Memory B cell (primary cell): ENCODE results near the gene NGF.
"Not testable (repeated sequence)": the region's sequence is repeated elsewhere in the genome, so short reads cannot be mapped to it uniquely, and the experiment has no call there.

Experiments
- ATAC-seq: fragments of 150-1000 bp; cut with Tn5 transposase; 2 replicates; pipeline ENCODE4 v1.10.0; 2021; ENCODE audit warnings: low read depth, mild to moderate bottlenecking, moderate library complexity
- DNase-seq, 2 donors: peaks; one replicate each; pipeline ENCODE4 v3.0.0; 2022; ENCODE audit warnings: low spot score in 2 of 2
- H3K27ac Mint-ChIP-seq: one replicate; pipeline ENCODE4 v1.8.0; 2022; ENCODE audit warnings: mild to moderate bottlenecking, moderate library complexity, mixed read lengths
- H3K27me3 Mint-ChIP-seq: one replicate; pipeline ENCODE4 v1.8.0; 2022; ENCODE audit warnings: mixed read lengths
- H3K36me3 Mint-ChIP-seq: one replicate; pipeline ENCODE4 v1.8.0; 2022; ENCODE audit warnings: mild to moderate bottlenecking, mixed read lengths
- H3K4me1 Mint-ChIP-seq: one replicate; pipeline ENCODE4 v1.8.0; 2022; ENCODE audit warnings: mixed read lengths
- H3K4me3 Mint-ChIP-seq: one replicate; pipeline ENCODE4 v1.8.0; 2022; ENCODE audit warnings: mild to moderate bottlenecking, moderate library complexity, mixed read lengths
- H3K9me3 Mint-ChIP-seq: one replicate; pipeline ENCODE4 v1.8.0; 2022; ENCODE audit warnings: mixed read lengths

Gene NGF

GRCh38 chr1:115337633-115338456, at the start of gene NGF:
Gene NGF, minus strand, starts transcription at chr1:115338249. Its CDS starts 51,454 bp downstream, at chr1:115286795.
- ATAC-seq, result no peak
- no peaks in the 10 kb centered on the region for H3K4me1 Mint-ChIP-seq
- no peak within 1 kb of the TSS for H3K4me3 Mint-ChIP-seq
- no peaks in the 10 kb centered on the region for H3K9me3 Mint-ChIP-seq
- DNase-seq, result no peak
- H3K36me3 Mint-ChIP-seq, result no peaks in the 10 kb centered on the region
- peaks cover 9% of the 10 kb centered on the region for H3K27me3 Mint-ChIP-seq
- H3K27ac Mint-ChIP-seq, result no peak within 1 kb of the TSS

GRCh38 chr1:115383455-115383854, 45.4 kb upstream of the NGF start:
- H3K27me3 Mint-ChIP-seq, H3K27ac Mint-ChIP-seq, ATAC-seq, H3K36me3 Mint-ChIP-seq, DNase-seq, H3K4me1 Mint-ChIP-seq, H3K4me3 Mint-ChIP-seq: not testable (repeated sequence)
- H3K9me3 Mint-ChIP-seq, result peaks cover 13% of the 10 kb centered on the region

GRCh38 chr1:115379943-115380342, 41.9 kb upstream of the NGF start:
- no peak for DNase-seq
- Mint-ChIP-seq H3K4me3 (no peak overlapping the region), H3K36me3 (no peaks in the 10 kb centered on the region), H3K4me1 (no peaks in the 10 kb centered on the region), H3K27me3 (no peaks in the 10 kb centered on the region), H3K9me3 (peaks cover 3% of the 10 kb centered on the region), H3K27ac (no peak overlapping the region)
- no peak for ATAC-seq

GRCh38 chr1:115377411-115377810, 39.4 kb upstream of the NGF start:
- no peaks in the 10 kb centered on the region for H3K27me3 Mint-ChIP-seq
- H3K9me3 Mint-ChIP-seq, result peaks cover 1% of the 10 kb centered on the region
- no peak overlapping the region for H3K27ac Mint-ChIP-seq
- no peaks in the 10 kb centered on the region for H3K4me1 Mint-ChIP-seq
- DNase-seq (no peak), ATAC-seq (no peak)
- H3K4me3 Mint-ChIP-seq, result no peak overlapping the region
- H3K36me3 Mint-ChIP-seq, result no peaks in the 10 kb centered on the region

GRCh38 chr1:115374598-115374997, 36.5 kb upstream of the NGF start:
- Mint-ChIP-seq H3K36me3 (no peaks in the 10 kb centered on the region), H3K27ac (no peak overlapping the region), H3K4me1 (no peaks in the 10 kb centered on the region), H3K4me3 (no peak overlapping the region), H3K9me3 (no peaks in the 10 kb centered on the region), H3K27me3 (no peaks in the 10 kb centered on the region)
- ATAC-seq (no peak), DNase-seq (no peak)

- ATAC-seq (no peak), DNase-seq (no peak)
- no peaks in the 10 kb centered on the region for H3K36me3 Mint-ChIP-seq
- no peaks in the 10 kb centered on the region for H3K27me3 Mint-ChIP-seq
- H3K4me1 Mint-ChIP-seq, result no peaks in the 10 kb centered on the region
- no peaks in the 10 kb centered on the region for H3K9me3 Mint-ChIP-seq
- no peak overlapping the region for H3K27ac Mint-ChIP-seq
- no peak overlapping the region for H3K4me3 Mint-ChIP-seq
These were observed 35.3 kb upstream of the NGF start for GRCh38 chr1:115373305-115373704.

- DNase-seq, result no peak
- Mint-ChIP-seq H3K9me3 (peaks cover 4% of the 10 kb centered on the region), H3K4me3 (no peak overlapping the region), H3K27me3 (no peaks in the 10 kb centered on the region), H3K36me3 (no peaks in the 10 kb centered on the region), H3K4me1 (no peaks in the 10 kb centered on the region), H3K27ac (no peak overlapping the region)
- ATAC-seq, result no peak
These were observed 27.7 kb upstream of the NGF start for GRCh38 chr1:115365738-115366137.

- Mint-ChIP-seq H3K9me3 (peaks cover 4% of the 10 kb centered on the region), H3K27me3 (no peaks in the 10 kb centered on the region), H3K36me3 (no peaks in the 10 kb centered on the region), H3K27ac (no peak overlapping the region), H3K4me1 (no peaks in the 10 kb centered on the region), H3K4me3 (no peak overlapping the region)
- no peak for DNase-seq
- ATAC-seq, result no peak
These were observed 26.7 kb upstream of the NGF start for GRCh38 chr1:115364780-115365155.

GRCh38 chr1:115364046-115364779, 26.2 kb upstream of the NGF start:
- ATAC-seq, result no peak

GRCh38 chr1:115363171-115363570, 25.1 kb upstream of the NGF start:
- peaks cover 6% of the 10 kb centered on the region for H3K9me3 Mint-ChIP-seq
- no peak overlapping the region for H3K27ac Mint-ChIP-seq
- no peak overlapping the region for H3K4me3 Mint-ChIP-seq
- ATAC-seq, result no peak
- H3K36me3 Mint-ChIP-seq, result no peaks in the 10 kb centered on the region
- DNase-seq, result no peak
- no peaks in the 10 kb centered on the region for H3K4me1 Mint-ChIP-seq
- H3K27me3 Mint-ChIP-seq, result no peaks in the 10 kb centered on the region

More at GRCh38 chr1:115364046-115364779, 26.2 kb upstream of the NGF start:
- no peak for DNase-seq
- Mint-ChIP-seq H3K4me3 (no peak overlapping the region), H3K27me3 (no peaks in the 10 kb centered on the region), H3K4me1 (no peaks in the 10 kb centered on the region), H3K27ac (no peak overlapping the region), H3K36me3 (no peaks in the 10 kb centered on the region), H3K9me3 (peaks cover 4% of the 10 kb centered on the region)

- not testable (repeated sequence) for H3K36me3 Mint-ChIP-seq, H3K4me1 Mint-ChIP-seq, H3K9me3 Mint-ChIP-seq, H3K27ac Mint-ChIP-seq, DNase-seq, ATAC-seq, H3K27me3 Mint-ChIP-seq, H3K4me3 Mint-ChIP-seq
These were observed 22.6 kb upstream of the NGF start for GRCh38 chr1:115360505-115361129.

- not testable (repeated sequence) for DNase-seq, H3K9me3 Mint-ChIP-seq, H3K4me1 Mint-ChIP-seq, H3K36me3 Mint-ChIP-seq, H3K27me3 Mint-ChIP-seq, H3K27ac Mint-ChIP-seq, ATAC-seq, H3K4me3 Mint-ChIP-seq
These were observed 21.9 kb upstream of the NGF start for GRCh38 chr1:115359787-115360452.

GRCh38 chr1:115356356-115356755, 18.3 kb upstream of the NGF start:
- Mint-ChIP-seq H3K36me3 (no peaks in the 10 kb centered on the region), H3K27me3 (peaks cover 3% of the 10 kb centered on the region), H3K9me3 (peaks cover 2% of the 10 kb centered on the region), H3K4me1 (no peaks in the 10 kb centered on the region), H3K27ac (no peak overlapping the region), H3K4me3 (no peak overlapping the region)
- ATAC-seq (no peak), DNase-seq (no peak)

GRCh38 chr1:115355069-115355468, 17.0 kb upstream of the NGF start:
- Mint-ChIP-seq H3K9me3 (peaks cover 2% of the 10 kb centered on the region), H3K4me1 (no peaks in the 10 kb centered on the region), H3K36me3 (no peaks in the 10 kb centered on the region), H3K4me3 (no peak overlapping the region), H3K27me3 (peaks cover 3% of the 10 kb centered on the region), H3K27ac (no peak overlapping the region)
- ATAC-seq, result no peak
- DNase-seq, result no peak
